ENCODE data around the gene NLRP3.

NLRP3 gene

GRCh38 chr1:247437551-247438505, 21.9 kb downstream of the NLRP3 start:
- no peak for DNase-seq (ENCODE audit: low spot score)

DNA sequence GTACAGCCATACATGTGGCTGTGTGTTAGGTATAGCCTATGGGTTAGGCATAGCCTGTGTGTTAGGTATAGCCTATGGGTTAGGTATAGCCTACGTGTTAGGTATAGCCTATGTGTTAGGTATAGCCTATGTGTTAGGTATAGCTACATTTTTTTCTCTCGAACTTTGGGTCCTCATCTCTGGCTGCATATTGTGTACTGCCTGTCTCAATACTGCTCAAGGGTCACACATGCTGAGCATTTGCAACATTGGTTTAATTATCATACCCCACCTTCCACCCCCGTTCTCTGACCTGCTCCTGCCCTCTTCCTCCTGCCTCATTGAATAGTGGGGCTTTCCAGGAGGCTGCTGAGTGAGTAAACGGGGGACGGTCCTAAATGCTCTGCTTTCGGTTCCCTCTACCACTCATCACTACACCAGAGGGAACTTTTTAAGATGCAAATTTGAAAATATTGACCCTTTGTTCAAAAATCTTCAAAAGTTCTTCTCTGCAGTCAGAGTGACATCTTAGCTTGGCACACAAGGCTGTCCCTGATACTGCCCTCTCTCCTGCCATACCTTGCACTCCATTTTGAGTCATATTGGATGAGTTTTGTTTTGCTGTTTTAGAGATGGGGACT, 24.1 kb downstream of the NLRP3 start:
- DNase-seq (ENCODE audit: low spot score): no peak

DNA sequence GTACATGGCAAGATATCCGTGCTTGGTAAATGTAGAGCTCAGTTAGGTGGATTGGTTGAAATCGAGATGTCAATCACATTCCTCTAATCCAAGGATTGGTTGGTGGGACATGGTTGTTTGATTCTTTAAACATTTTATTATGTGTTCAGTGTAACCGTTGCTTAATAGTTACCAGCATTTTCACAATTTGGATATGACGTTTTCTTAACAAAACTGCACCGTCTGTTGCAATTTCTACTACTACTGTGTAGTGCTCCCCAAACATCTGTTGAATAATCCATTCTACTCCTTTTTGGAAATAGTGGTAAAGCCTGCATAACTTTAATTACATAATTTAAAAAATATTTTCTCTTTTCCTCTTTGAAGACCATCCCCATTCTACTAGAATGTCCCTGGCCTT, 25.6 kb downstream of the NLRP3 start:
- DNase-seq (ENCODE audit: low spot score): no peak

- DNase-seq (ENCODE audit: low spot score): no peak
Measured at GRCh38 chr1:247442164-247442563, 26.2 kb downstream of the NLRP3 start.

GRCh38 chr1:247443641-247444040, 27.7 kb downstream of the NLRP3 start:
- no peak for DNase-seq (ENCODE audit: low spot score)

- DNase-seq (ENCODE audit: low spot score): no peak
Measured at GRCh38 chr1:247444571-247444970, 28.6 kb downstream of the NLRP3 start.

- DNase-seq (ENCODE audit: low spot score): no peak
Measured at GRCh38 chr1:247445526-247446356, 29.8 kb downstream of the NLRP3 start.

- no peak for DNase-seq (ENCODE audit: low spot score)
Measured at GRCh38 chr1:247447162-247447909, 31.4 kb downstream of the NLRP3 start.

DNA sequence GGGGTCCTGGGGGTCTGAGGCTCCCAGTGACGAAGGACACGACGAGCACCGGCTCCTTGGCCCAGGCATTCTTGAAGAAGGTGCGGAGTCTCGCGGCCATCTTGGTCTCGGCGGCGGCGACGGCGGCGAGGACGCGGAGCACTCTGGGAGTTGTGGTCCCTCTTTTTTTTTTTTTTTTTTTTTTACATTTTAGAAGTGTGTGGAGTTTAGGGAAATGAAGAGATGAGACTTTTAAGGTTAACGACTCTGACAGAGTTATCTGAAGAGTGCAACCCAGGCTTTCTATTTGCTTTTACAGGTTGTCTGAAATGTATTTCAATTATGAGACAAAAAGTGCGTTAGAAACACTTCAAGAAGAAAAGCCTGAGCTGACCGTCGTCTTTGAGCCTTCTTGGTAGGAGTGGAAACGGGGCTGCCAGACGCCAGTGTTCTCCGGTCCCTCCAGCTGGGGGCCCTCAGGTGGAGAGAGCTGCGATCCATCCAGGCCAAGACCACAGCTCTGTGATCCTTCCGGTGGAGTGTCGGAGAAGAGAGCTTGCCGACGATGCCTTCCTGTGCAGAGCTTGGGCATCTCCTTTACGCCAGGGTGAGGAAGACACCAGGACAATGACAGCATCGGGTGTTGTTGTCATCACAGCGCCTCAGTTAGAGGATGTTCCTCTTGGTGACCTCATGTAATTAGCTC, 32.3 kb downstream of the NLRP3 start:
- peak; percentile 15 for DNase-seq (ENCODE audit: low spot score)

DNA sequence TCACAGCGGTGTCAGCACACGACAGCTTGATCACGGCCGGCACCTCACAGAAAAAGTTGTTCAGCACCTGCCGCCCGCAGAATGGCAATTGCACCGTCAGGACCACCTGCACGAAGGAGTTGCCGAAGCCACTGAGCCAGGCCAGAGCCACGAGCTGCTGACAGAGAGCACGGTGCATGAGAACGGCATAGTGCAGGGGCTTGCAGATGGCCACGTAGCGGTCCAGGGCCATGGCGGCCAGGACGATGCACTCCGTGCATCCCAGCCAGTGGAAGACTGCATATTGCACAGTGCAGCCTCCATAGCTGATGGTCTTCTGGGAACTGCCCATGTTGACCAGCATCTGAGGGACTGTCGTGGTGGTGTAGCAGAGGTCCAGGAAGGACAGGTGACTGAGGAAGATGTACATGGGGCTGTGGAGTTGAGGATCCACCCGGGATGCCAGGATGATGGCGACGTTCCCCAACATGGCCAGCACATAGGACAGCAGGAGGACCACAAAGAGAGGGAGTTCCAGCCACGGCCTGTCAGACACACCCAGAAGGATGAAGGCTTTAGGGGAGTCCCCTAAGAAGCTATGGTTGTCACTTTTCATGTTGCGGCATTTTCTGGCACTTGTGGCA, 35.5 kb downstream of the NLRP3 start:
- no peak for DNase-seq (ENCODE audit: low spot score)

GRCh38 chr1:247452447-247453039, 36.6 kb downstream of the NLRP3 start:
- DNase-seq (ENCODE audit: low spot score): no peak

DNA sequence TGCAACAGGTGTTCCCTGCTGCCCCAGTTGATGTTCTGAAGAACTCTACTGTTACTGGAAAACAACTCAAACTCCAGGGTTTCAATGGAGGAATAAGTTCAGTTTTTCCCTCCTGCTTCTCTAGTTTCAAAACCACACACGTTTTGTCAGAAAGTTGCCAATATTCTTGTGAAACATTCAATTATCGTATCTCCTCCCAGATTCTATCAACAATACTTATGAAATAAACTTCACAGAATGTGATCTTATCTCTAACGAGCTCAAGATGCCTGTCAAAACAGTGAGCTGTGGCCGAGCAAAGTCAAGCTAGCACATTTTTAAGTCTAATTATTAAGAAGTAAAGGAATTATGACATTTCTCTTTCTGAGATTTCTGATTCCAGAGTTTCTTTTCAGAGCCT, 37.3 kb downstream of the NLRP3 start:
- DNase-seq (ENCODE audit: low spot score): no peak

DNA sequence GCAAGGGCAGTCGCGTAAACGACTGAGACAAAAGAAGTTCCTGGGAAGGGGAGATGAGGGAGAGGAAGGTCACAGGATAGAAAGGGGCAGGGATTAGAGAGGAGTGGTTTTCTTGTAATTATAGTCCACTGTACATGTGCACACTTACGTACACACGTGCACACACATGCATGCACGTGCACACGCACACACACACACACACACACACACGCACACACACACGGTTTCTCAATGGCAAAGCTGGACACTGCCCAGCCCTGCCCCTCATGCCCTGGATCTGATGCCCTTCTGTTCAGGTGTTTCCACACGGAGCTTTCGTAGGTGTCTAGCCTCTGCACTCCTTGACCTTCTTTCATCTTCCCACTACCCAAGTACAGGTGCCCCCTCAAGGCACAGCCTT, 38.0 kb downstream of the NLRP3 start:
- no peak for DNase-seq (ENCODE audit: low spot score)

DNA sequence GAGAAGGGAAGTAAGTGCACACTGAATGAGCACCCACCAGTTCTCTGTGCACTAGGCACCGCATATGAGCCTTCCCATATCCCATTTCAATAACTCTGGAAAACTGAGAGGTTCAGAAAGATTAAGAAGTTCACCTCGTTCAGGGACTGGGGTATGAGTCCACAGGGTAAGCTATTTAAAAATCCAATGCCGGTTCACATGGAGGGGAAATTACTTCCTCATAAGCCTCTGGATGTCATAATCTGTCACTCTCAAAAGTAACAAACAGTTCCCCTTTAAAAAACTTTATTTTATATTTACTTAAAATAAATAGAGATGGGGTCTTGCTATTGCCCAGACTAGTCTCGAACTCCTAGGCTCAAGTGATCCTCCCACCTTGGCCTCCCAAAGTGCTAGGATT, 40.0 kb downstream of the NLRP3 start:
- no peak for DNase-seq (ENCODE audit: low spot score)

DNA sequence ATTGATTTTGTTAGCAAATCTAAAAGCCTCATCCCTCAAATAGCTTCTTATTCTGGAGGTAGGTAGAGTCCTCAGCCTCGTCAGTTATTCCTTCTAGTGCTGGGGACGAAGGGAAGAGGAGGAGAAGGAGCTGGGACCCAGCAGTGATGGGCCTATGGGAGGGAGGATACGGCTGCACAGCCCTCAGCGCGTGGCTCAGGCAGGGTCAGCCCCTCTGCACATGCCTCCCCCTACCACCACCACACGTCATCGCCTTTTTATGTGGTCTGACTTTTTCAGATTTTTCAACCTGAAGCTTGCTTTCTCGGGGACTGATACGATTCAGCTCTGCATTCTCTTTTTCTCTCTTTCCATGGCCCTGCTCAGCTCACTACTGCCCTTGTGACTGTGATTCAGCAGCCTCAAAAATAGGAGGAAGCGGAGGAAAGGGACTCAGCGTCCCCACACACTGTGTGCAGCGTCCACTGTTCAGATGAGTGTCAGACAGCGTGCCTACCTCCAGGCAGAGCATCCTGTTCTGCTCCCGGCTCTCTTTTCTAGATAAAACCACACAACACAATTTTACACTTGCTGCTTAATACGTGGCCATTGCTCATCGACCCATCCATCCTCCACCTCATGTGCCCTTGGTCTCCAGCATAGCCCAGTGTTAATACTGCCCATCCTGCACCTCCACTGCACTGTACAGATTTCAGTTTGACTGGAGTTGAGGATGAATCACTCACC, 41.1 kb downstream of the NLRP3 start:
- DNase-seq (ENCODE audit: low spot score): no peak

DNA sequence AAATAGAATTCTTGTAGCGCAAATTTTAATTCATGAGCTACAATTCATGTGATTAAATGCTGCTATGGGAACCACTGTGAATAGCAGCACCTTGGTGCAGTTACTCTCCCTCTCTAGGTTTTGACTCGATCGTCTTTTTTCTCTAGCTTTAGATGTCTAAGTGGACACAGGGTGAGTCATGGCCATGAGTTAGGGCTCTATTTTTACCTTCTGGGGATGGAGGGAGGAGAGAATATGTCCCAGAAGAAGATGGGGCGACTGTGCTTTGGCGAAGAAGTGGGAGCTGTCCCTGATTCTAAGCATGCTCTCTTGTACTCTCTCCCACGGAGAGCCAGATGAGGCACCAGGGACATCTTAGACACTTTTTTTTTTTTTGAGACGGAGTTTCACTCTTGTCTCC, 43.5 kb downstream of the NLRP3 start:
- DNase-seq (ENCODE audit: low spot score): no peak

- no peak for DNase-seq (ENCODE audit: low spot score)
Measured at GRCh38 chr1:247465796-247466195, 49.8 kb downstream of the NLRP3 start.

DNA sequence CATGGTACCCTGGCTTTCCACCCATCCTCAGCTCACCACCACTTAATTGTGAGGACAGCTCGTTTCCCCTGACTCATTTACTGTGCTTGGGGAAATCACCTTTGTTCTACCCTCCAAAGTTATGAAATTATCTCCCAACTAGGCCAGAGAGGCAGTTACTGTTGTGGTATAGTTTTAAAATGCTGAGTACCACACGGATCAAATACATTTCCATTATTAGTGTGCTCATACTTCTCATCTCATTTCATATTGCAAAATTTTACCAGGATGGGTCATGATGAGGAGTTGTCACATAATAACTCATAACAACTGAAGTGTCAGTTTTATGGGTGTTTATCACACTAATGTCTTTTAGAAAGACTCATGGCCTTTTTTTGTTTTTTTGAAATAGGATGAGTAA, 51.2 kb downstream of the NLRP3 start:
- DNase-seq (ENCODE audit: low spot score): no peak

- no peak for DNase-seq (ENCODE audit: low spot score)
Measured at GRCh38 chr1:247468481-247469140, 52.6 kb downstream of the NLRP3 start.
